K562 (cell line): ENCODE data around the gene SNRPA. TPM values are rescaled to one million over a fixed set of nuclear protein-coding genes. Genes with fewer than 3 reads are reported as not detected.

Experiments
- DIDO1 ChIP-seq: fragments of 450-650 bp; IDR thresholded peaks from 2 replicates; pipeline ENCODE4 v1.6.1; 2016; ENCODE audit warnings: low read depth, missing biosample characterization, missing genetic modification characterization
- ETV5 ChIP-seq: sonication (generic); formaldehyde crosslinking; IDR thresholded peaks from 2 replicates; pipeline ENCODE4 v1.4.0; 2020; ENCODE audit warnings: low read depth, mild to moderate bottlenecking, missing genetic modification reagents
- GTF2A2 ChIP-seq: IDR thresholded peaks from 2 replicates; pipeline ENCODE4 v1.6.1; 2016; ENCODE audit warnings: mild to moderate bottlenecking, missing genetic modification characterization, missing compliant biosample characterization
- HDAC2 ChIP-seq: fragments of 450-650 bp; IDR thresholded peaks from 2 replicates; pipeline ENCODE4 v1.6.1; 2016; ENCODE audit warnings: mild to moderate bottlenecking
- MLLT1 ChIP-seq, 2 experiments: fragments of 450-650 bp; IDR thresholded peaks; 2 replicates each; pipeline ENCODE4 v1.6.1; 2016
- POLR2A ChIP-seq: fragments of 450-650 bp; conservative IDR thresholded peaks from 2 replicates; pipeline ENCODE4 v1.6.1; 2016
- RBFOX2 ChIP-seq: fragments of 200-400 bp; formaldehyde crosslinking; IDR thresholded peaks from 2 replicates; pipeline ENCODE4 v1.6.1; 2017; ENCODE audit warnings: low read depth, mild to moderate bottlenecking, low read length, moderate library complexity
- RBM14 ChIP-seq: fragments of 200-400 bp; formaldehyde crosslinking; IDR thresholded peaks from 2 replicates; pipeline ENCODE4 v1.6.1; 2018; ENCODE audit warnings: low read depth, mild to moderate bottlenecking, low read length, moderate library complexity, borderline replicate concordance; ENCODE audit not compliant: insufficient read depth
- SAP30 ChIP-seq: fragments of 200-600 bp; sonication (generic); IDR thresholded peaks from 2 replicates; pipeline ENCODE4 v1.6.1; 2012; ENCODE audit warnings: borderline replicate concordance, low read depth, mild to moderate bottlenecking, moderate library complexity, low read length, control low read depth, inconsistent platforms; ENCODE audit not compliant: insufficient read depth, poor library complexity, severe bottlenecking
- TCF7L2 ChIP-seq: fragments of 150-350 bp; IDR thresholded peaks from 2 replicates; pipeline ENCODE4 v1.6.1; 2016; ENCODE audit warnings: low read depth, mild to moderate bottlenecking, low read length, moderate library complexity
- ZBTB7A ChIP-seq: IDR thresholded peaks from 2 replicates; pipeline ENCODE4 v1.6.1; 2011; ENCODE audit warnings: low read depth, mild to moderate bottlenecking, low read length, moderate library complexity, borderline replicate concordance; ENCODE audit not compliant: control insufficient read depth
- ZNF143 ChIP-seq: sonication (generic); formaldehyde crosslinking; IDR thresholded peaks from 2 replicates; pipeline ENCODE4 v1.9.0; 2022; ENCODE audit warnings: mild to moderate bottlenecking, missing genetic modification reagents
- ZNF184 ChIP-seq: sonication (generic); formaldehyde crosslinking; IDR thresholded peaks from 2 replicates; pipeline ENCODE4 v1.5.0; 2020; ENCODE audit warnings: missing genetic modification reagents
- ZNF253 ChIP-seq: fragments of 250-450 bp; sonication (Bioruptor Pico); conservative IDR thresholded peaks from 2 replicates; pipeline ENCODE4 v1.6.1; 2021; ENCODE audit warnings: mild to moderate bottlenecking
- ZNF263 ChIP-seq: sonication (generic); formaldehyde crosslinking; IDR thresholded peaks from 2 replicates; pipeline ENCODE4 v1.8.0; 2022; ENCODE audit warnings: mild to moderate bottlenecking, missing genetic modification reagents, borderline replicate concordance
- ZNF436 ChIP-seq: fragments of 250-450, 450-650 bp; sonication (Bioruptor Pico); formaldehyde crosslinking; IDR thresholded peaks from 2 replicates; pipeline ENCODE4 v1.7.0; 2020; ENCODE audit warnings: mild to moderate bottlenecking
- polyA plus RNA-seq, 8 experiments: library from polyadenylated mRNA; depleted of rRNA in 4 of 8; stranded (reverse) in 5 of 8; unstranded in 3 of 8; fragments of >200 nt; fragmentation: Nextera tagmentation in 2 of 8; fragmentation: Illumina TruSeq in 1 of 8; extraction: Ambion mirVana in 2 of 8; extraction: Trizol in 1 of 8; gene quantifications; 2 replicates each; pipeline versions ENCODE4 v1.2.1 to v1.2.3, GENCODE V29; 2011 to 2014; ENCODE audit warnings: inconsistent platforms in 1 of 8, missing spikeins in 1 of 8
- total RNA-seq, 7 experiments: library from RNA; depleted of rRNA in 6 of 7; stranded (reverse); fragments of >200 nt in 6 of 7; fragmentation: Illumina TruSeq in 2 of 7; extraction: Trizol in 2 of 7; gene quantifications; 2 replicates each; pipeline versions ENCODE4 v1.2.1 to v1.2.3, GENCODE V29; 2011 to 2021; ENCODE audit warnings: low replicate concordance in 1 of 7
- TF ChIP-seq, protein P1 (sequence below), 3 experiments: fragments of 200-800 bp in 1 of 3; fragments of 250-450 bp in 1 of 3; fragments of 450-650 bp in 1 of 3; sonication (Bioruptor Pico) in 1 of 3; sonication (Bioruptor generic) in 1 of 3; formaldehyde crosslinking in 1 of 3; IDR thresholded peaks; 2 replicates each; pipeline versions ENCODE4 v1.6.1 to v1.8.0; 2016 to 2022; ENCODE audit warnings: mild to moderate bottlenecking in 2 of 3, missing genetic modification characterization in 2 of 3, missing compliant biosample characterization in 1 of 3, moderate library complexity in 1 of 3
- TF ChIP-seq, protein P2 (sequence below), 2 experiments: fragments of 450-650 bp; conservative IDR thresholded peaks; 2 replicates each; pipeline ENCODE4 v1.6.1; 2017; ENCODE audit warnings: mild to moderate bottlenecking in 2 of 2, moderate library complexity in 2 of 2
- TF ChIP-seq, protein P3 (sequence below): fragments of 250-450 bp; sonication (Bioruptor Pico); IDR thresholded peaks from 2 replicates; pipeline ENCODE4 v1.8.0; 2022; ENCODE audit warnings: moderate library complexity, mild to moderate bottlenecking, inconsistent platforms

Gene SNRPA
- total and polyA plus RNA-seq, 9 of the 15 experiments (the other 6 are each of a cell fraction or from before 2014, with no cell fraction given) = 16.3 to 311 (median 193) TPM

GRCh38 chr19:40799558-40800338 is 48.7 kb downstream of the SNRPA start (continued):
- TF ChIP-seq, protein P1, sequence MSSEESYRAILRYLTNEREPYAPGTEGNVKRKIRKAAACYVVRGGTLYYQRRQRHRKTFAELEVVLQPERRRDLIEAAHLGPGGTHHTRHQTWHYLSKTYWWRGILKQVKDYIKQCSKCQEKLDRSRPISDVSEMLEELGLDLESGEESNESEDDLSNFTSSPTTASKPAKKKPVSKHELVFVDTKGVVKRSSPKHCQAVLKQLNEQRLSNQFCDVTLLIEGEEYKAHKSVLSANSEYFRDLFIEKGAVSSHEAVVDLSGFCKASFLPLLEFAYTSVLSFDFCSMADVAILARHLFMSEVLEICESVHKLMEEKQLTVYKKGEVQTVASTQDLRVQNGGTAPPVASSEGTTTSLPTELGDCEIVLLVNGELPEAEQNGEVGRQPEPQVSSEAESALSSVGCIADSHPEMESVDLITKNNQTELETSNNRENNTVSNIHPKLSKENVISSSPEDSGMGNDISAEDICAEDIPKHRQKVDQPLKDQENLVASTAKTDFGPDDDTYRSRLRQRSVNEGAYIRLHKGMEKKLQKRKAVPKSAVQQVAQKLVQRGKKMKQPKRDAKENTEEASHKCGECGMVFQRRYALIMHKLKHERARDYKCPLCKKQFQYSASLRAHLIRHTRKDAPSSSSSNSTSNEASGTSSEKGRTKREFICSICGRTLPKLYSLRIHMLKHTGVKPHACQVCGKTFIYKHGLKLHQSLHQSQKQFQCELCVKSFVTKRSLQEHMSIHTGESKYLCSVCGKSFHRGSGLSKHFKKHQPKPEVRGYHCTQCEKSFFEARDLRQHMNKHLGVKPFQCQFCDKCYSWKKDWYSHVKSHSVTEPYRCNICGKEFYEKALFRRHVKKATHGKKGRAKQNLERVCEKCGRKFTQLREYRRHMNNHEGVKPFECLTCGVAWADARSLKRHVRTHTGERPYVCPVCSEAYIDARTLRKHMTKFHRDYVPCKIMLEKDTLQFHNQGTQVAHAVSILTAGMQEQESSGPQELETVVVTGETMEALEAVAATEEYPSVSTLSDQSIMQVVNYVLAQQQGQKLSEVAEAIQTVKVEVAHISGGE (CRISPR knock-in tag; IDR thresholded peaks at IDR 0.05) = peak in 1 of 3 experiments; percentile 61; a peak in 2 of 6 replicates
- TF ChIP-seq ZNF184 (CRISPR knock-in tag) (no peak), POLR2A (peak; percentile 25; the same call in 1 of the 2 replicates), GTF2A2 (no peak), TCF7L2 (no peak), ZBTB7A (peak; percentile 69), RBM14 (no peak), DIDO1 (no peak), ZNF253 (CRISPR knock-in tag) (no peak), ZNF436 (no peak), HDAC2 (no peak), SAP30 (no peak), ZNF263 (CRISPR knock-in tag) (peak; percentile 45; the same call in 1 of the 2 replicates), ZNF143 (CRISPR knock-in tag) (no peak), ETV5 (CRISPR knock-in tag) (peak; percentile 40), RBFOX2 (peak; percentile 65), MLLT1 (IDR thresholded peaks at IDR 0.05) (peak in 1 of 2 experiments; percentile 31; a peak in 1 of 4 replicates)
- TF ChIP-seq, protein P2, sequence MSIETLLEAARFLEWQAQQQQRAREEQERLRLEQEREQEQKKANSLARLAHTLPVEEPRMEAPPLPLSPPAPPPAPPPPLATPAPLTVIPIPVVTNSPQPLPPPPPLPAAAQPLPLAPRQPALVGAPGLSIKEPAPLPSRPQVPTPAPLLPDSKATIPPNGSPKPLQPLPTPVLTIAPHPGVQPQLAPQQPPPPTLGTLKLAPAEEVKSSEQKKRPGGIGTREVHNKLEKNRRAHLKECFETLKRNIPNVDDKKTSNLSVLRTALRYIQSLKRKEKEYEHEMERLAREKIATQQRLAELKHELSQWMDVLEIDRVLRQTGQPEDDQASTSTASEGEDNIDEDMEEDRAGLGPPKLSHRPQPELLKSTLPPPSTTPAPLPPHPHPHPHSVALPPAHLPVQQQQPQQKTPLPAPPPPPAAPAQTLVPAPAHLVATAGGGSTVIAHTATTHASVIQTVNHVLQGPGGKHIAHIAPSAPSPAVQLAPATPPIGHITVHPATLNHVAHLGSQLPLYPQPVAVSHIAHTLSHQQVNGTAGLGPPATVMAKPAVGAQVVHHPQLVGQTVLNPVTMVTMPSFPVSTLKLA (conservative IDR thresholded peaks at IDR 0.05) = peak in 1 of 2 experiments; percentile 29; a peak in 1 of 4 replicates
- TF ChIP-seq, protein P3, sequence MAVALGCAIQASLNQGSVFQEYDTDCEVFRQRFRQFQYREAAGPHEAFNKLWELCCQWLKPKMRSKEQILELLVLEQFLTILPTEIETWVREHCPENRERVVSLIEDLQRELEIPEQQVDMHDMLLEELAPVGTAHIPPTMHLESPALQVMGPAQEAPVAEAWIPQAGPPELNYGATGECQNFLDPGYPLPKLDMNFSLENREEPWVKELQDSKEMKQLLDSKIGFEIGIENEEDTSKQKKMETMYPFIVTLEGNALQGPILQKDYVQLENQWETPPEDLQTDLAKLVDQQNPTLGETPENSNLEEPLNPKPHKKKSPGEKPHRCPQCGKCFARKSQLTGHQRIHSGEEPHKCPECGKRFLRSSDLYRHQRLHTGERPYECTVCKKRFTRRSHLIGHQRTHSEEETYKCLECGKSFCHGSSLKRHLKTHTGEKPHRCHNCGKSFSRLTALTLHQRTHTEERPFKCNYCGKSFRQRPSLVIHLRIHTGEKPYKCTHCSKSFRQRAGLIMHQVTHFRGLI (CRISPR knock-in tag) = no peak
